ENCODE results near the gene TH.

The TH gene

DNA sequence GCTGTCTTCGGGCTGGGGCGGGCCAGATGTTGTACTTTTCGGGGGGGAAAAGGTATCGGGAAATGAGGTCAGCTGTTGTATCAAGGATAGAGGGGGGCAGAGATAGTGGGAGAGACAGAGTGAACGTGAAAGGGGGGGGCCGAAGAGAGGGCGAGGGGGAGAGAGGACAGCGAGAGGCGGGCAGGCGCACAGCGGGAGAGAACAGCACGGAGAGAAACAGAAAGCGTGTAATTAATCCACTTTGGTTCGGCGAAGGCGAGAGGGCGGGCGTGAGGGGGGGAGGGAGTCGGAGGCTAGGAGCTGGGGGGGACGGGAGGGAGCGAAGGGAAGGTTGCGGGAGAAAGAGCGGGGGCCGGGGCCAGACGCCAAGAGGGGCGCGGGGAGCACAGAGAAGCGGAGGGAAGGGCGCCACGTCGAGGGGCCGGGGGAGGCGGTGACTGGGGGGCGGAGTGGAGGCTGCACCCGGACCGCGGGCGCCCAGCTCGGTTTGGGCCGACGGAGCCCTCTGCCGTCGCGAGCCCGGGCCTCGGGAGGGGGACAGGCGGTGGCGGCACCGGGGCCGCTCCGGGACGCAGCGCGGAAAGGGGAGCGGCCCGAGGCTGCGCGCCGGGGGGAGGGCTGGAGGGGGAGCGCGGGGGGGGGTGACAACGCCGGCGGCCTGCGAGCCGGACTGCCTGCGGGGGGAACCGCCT, 33.0 kb downstream of the TH start:
- H3K4me2 ChIP-seq (ENCODE audit: low read depth, low read length): no peak overlapping the region
- TF ChIP-seq, protein P1, sequence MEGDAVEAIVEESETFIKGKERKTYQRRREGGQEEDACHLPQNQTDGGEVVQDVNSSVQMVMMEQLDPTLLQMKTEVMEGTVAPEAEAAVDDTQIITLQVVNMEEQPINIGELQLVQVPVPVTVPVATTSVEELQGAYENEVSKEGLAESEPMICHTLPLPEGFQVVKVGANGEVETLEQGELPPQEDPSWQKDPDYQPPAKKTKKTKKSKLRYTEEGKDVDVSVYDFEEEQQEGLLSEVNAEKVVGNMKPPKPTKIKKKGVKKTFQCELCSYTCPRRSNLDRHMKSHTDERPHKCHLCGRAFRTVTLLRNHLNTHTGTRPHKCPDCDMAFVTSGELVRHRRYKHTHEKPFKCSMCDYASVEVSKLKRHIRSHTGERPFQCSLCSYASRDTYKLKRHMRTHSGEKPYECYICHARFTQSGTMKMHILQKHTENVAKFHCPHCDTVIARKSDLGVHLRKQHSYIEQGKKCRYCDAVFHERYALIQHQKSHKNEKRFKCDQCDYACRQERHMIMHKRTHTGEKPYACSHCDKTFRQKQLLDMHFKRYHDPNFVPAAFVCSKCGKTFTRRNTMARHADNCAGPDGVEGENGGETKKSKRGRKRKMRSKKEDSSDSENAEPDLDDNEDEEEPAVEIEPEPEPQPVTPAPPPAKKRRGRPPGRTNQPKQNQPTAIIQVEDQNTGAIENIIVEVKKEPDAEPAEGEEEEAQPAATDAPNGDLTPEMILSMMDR (IDR thresholded peaks at IDR 0.05; ENCODE audit: low read length): no peak
- peak; percentile 89 for TF ChIP-seq EZH2 (optimal IDR thresholded peaks at IDR 0.05; ENCODE audit: low read depth, low read length)
- no peak for TF ChIP-seq EZH2phosphoT487 (IDR thresholded peaks at IDR 0.05; ENCODE audit: low read length)
- no peak overlapping the region for H3K9ac ChIP-seq (ENCODE audit: low read length)
- H2AFZ ChIP-seq (ENCODE audit: low read length): no peak overlapping the region
- DNase-seq: no peak
- H3K27ac ChIP-seq (ENCODE audit: low read length): no peak overlapping the region
- no peaks in the 10 kb centered on the region for H4K20me1 ChIP-seq (ENCODE audit: insufficient read depth, low read length)
- H3K9me3 ChIP-seq (replicated peaks; ENCODE audit: insufficient read depth, low read length): no peaks in the 10 kb centered on the region
- no peaks in the 10 kb centered on the region for H3K4me1 ChIP-seq (ENCODE audit: low read length)
- no peaks in the 10 kb centered on the region for H3K79me2 ChIP-seq (ENCODE audit: low read length)
- no peaks in the 10 kb centered on the region for H3F3A ChIP-seq (ENCODE audit: insufficient read depth, low read length)
- H3K9me2 ChIP-seq (replicated peaks; ENCODE audit: insufficient read depth, low read length): no peaks in the 10 kb centered on the region
- H3K4me3 ChIP-seq (ENCODE audit: low read length): no peak overlapping the region
- H3K27me3 ChIP-seq (replicated peaks; ENCODE audit: insufficient read depth, low read length): peaks cover 80% of the 10 kb centered on the region
- no peaks in the 10 kb centered on the region for H3K36me3 ChIP-seq (replicated peaks; ENCODE audit: insufficient read depth, low read length)

DNA sequence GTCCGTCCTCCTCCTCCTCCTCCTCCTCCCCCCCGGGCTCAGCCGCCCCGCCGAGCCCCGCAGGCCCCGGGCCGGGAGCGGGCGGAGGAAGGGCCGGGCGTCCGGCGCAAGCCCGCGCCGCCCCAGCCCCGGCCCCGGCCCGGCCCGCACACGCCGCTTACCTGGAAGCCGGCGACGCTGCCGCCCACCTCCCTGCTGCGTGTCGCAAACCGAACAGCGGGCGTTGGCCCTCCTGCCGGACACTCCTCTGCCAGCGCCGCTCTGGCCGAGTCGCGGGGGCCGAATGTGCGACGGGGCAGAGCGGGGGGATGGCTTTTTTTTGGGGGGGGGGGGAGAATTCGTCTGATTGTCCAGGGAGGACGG, 33.6 kb downstream of the TH start:
- no peak for TF ChIP-seq EZH2phosphoT487 (IDR thresholded peaks at IDR 0.05; ENCODE audit: low read length)
- TF ChIP-seq, protein P1 (IDR thresholded peaks at IDR 0.05; ENCODE audit: low read length): no peak
- no peak for TF ChIP-seq EZH2 (optimal IDR thresholded peaks at IDR 0.05; ENCODE audit: low read depth, low read length)
- no peak overlapping the region for H2AFZ ChIP-seq (ENCODE audit: low read length)
- H3K27ac ChIP-seq (ENCODE audit: low read length): no peak overlapping the region
- no peaks in the 10 kb centered on the region for H3K36me3 ChIP-seq (replicated peaks; ENCODE audit: insufficient read depth, low read length)
- no peaks in the 10 kb centered on the region for H3K4me1 ChIP-seq (ENCODE audit: low read length)
- no peaks in the 10 kb centered on the region for H3F3A ChIP-seq (ENCODE audit: insufficient read depth, low read length)
- no peaks in the 10 kb centered on the region for H4K20me1 ChIP-seq (ENCODE audit: insufficient read depth, low read length)
- H3K79me2 ChIP-seq (ENCODE audit: low read length): no peaks in the 10 kb centered on the region
- H3K9ac ChIP-seq (ENCODE audit: low read length): no peak overlapping the region
- H3K27me3 ChIP-seq (replicated peaks; ENCODE audit: insufficient read depth, low read length): peaks cover 82% of the 10 kb centered on the region
- no peak for DNase-seq
- no peak overlapping the region for H3K4me2 ChIP-seq (ENCODE audit: low read depth, low read length)
- no peak overlapping the region for H3K4me3 ChIP-seq (ENCODE audit: low read length)
- no peaks in the 10 kb centered on the region for H3K9me3 ChIP-seq (replicated peaks; ENCODE audit: insufficient read depth, low read length)
- H3K9me2 ChIP-seq (replicated peaks; ENCODE audit: insufficient read depth, low read length): no peaks in the 10 kb centered on the region

DNA sequence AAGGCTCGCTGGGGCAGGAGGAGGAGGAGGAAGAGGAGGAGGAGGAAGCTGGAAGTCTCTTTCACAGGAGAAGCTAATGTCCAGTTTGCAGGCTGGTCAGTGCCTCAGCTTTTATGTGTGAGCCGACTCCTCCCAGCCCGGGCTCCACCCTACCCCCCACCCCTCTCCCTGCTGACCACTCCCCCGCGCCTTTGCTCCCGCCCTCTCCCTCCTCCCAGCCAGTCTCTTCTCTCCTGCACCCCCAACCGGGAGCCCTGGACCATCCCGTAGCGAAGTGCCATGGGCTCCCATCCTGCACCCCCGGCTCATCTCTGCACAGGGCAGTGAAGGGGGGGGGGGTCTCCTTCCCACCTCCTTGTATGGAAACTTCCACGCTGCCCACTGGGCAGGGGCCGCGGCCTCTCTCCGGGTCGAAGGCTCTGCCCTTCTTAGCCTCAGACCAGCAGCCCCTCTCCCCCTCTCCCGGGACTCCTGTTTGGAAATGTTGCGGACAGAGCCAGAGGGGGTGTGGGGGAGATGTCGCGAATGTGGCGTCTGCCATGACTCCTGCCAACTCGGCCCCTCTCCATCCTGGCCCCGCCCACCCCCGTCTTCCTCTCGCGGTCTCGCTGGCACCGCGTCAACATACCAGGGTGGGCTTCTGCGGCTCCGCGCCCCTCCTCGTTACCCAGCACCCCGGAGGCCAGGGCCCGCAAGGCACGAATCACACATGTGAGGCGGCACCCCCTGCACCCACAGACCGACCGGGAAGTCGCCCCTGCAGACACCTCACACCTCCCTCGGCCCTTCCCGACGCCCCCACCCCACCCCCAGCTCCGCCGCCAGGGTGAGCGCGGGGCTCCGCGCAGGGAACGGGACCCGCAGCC, 34.2 kb downstream of the TH start:
- no peak overlapping the region for H3K27ac ChIP-seq (ENCODE audit: low read length)
- peak; percentile 26 for TF ChIP-seq EZH2 (optimal IDR thresholded peaks at IDR 0.05; ENCODE audit: low read depth, low read length)
- TF ChIP-seq, protein P1 (IDR thresholded peaks at IDR 0.05; ENCODE audit: low read length): no peak
- no peaks in the 10 kb centered on the region for H3K9me2 ChIP-seq (replicated peaks; ENCODE audit: insufficient read depth, low read length)
- DNase-seq: no peak
- H3K27me3 ChIP-seq (replicated peaks; ENCODE audit: insufficient read depth, low read length): peaks cover 82% of the 10 kb centered on the region
- no peaks in the 10 kb centered on the region for H3K9me3 ChIP-seq (replicated peaks; ENCODE audit: insufficient read depth, low read length)
- no peaks in the 10 kb centered on the region for H3K79me2 ChIP-seq (ENCODE audit: low read length)
- no peak overlapping the region for H3K9ac ChIP-seq (ENCODE audit: low read length)
- H4K20me1 ChIP-seq (ENCODE audit: insufficient read depth, low read length): no peaks in the 10 kb centered on the region
- no peaks in the 10 kb centered on the region for H3K4me1 ChIP-seq (ENCODE audit: low read length)
- no peaks in the 10 kb centered on the region for H3K36me3 ChIP-seq (replicated peaks; ENCODE audit: insufficient read depth, low read length)
- no peak overlapping the region for H2AFZ ChIP-seq (ENCODE audit: low read length)
- H3K4me3 ChIP-seq (ENCODE audit: low read length): no peak overlapping the region
- H3K4me2 ChIP-seq (ENCODE audit: low read depth, low read length): no peak overlapping the region
- no peaks in the 10 kb centered on the region for H3F3A ChIP-seq (ENCODE audit: insufficient read depth, low read length)

Measured in MM.1S (cell line).